ENCODE data around the gene SLC15A5. TPM values are rescaled to one million over a fixed set of nuclear protein-coding genes. Genes with fewer than 3 reads are reported as not detected.

The SLC15A5 gene, protein sequence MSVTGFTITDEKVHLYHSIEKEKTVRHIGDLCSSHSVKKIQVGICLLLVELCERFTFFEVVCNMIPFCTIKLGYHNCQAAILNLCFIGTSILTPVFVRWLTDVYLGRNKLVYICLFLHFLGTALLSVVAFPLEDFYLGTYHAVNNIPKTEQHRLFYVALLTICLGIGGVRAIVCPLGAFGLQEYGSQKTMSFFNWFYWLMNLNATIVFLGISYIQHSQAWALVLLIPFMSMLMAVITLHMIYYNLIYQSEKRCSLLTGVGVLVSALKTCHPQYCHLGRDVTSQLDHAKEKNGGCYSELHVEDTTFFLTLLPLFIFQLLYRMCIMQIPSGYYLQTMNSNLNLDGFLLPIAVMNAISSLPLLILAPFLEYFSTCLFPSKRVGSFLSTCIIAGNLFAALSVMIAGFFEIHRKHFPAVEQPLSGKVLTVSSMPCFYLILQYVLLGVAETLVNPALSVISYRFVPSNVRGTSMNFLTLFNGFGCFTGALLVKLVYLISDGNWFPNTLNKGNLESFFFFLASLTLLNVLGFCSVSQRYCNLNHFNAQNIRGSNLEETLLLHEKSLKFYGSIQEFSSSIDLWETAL
- not detected for polyA plus RNA-seq (2013, experiment 1 of 2)
- polyA plus RNA-seq (2013, experiment 2 of 2) = not detected

- no peak within 1 kb of the TSS for H2BK15ac ChIP-seq (ENCODE audit: low read length)
- no peak for DNase-seq (ENCODE audit: low spot score)
- no peaks in the 10 kb centered on the region for H3K79me1 ChIP-seq (ENCODE audit: low read depth, low read length)
- H4K91ac ChIP-seq (ENCODE audit: low read depth, low read length, poor library complexity) = no peak within 1 kb of the TSS
- H3K27ac ChIP-seq (replicated peaks; ENCODE audit: low read length) = no peak within 1 kb of the TSS
- no peak within 1 kb of the TSS for H3K18ac ChIP-seq (ENCODE audit: low read length)
- H3K4me1 ChIP-seq (ENCODE audit: control insufficient read depth in 2 of 2, insufficient read depth in 1 of 2, low read depth in 1 of 2, low read length in 2 of 2) = no peaks in the 10 kb centered on the region
- H2BK5ac ChIP-seq (ENCODE audit: low read length) = no peak within 1 kb of the TSS
- H3K36me3 ChIP-seq (replicated peaks in 1 of 2; ENCODE audit: control insufficient read depth in 2 of 2, insufficient read depth in 2 of 2, low read length in 2 of 2) = no peaks in the 10 kb centered on the region
- no peak within 1 kb of the TSS for H4K8ac ChIP-seq (ENCODE audit: low read depth, low read length)
- H3K14ac ChIP-seq (ENCODE audit: low read length) = no peak within 1 kb of the TSS
- H2AK5ac ChIP-seq (ENCODE audit: low read depth, low read length) = no peak within 1 kb of the TSS
- no peak within 1 kb of the TSS for H2BK120ac ChIP-seq (ENCODE audit: low read depth, low read length)
- no peaks in the 10 kb centered on the region for H3K27me3 ChIP-seq (ENCODE audit: control insufficient read depth in 3 of 3, insufficient read depth in 3 of 3, low read depth in 1 of 3, low read length in 3 of 3)
- no peak within 1 kb of the TSS for H2BK12ac ChIP-seq (ENCODE audit: low read length)
- no CpG with 5 or more reads among the region's 5 CpGs for WGBS, 2 donors (ENCODE audit: extremely low coverage in 2 of 2, insufficient read length in 2 of 2, insufficient replicate concordance in 1 of 2)
- no peak within 1 kb of the TSS for H3K4me2 ChIP-seq (ENCODE audit: insufficient read depth, low read length, poor library complexity, severe bottlenecking)
- H3K9ac ChIP-seq (ENCODE audit: low read depth, low read length, poor library complexity) = no peak within 1 kb of the TSS
- H3K4me3 ChIP-seq (ENCODE audit: low read length in 2 of 2) = no peak within 1 kb of the TSS
- no peaks in the 10 kb centered on the region for H3K9me3 ChIP-seq (replicated peaks in 1 of 2; ENCODE audit: control insufficient read depth in 2 of 2, insufficient read depth in 1 of 2, low read depth in 1 of 2, low read length in 2 of 2)
- H3K4ac ChIP-seq (ENCODE audit: low read length) = no peak within 1 kb of the TSS
- no peak within 1 kb of the TSS for H3K23ac ChIP-seq (ENCODE audit: low read depth, low read length, poor library complexity)
- no peak within 1 kb of the TSS for H2AFZ ChIP-seq (ENCODE audit: low read length)
Observed at GRCh38 chr12:16277585-16277984, at the start of gene SLC15A5. Gene SLC15A5, minus strand, starts transcription at chr12:16277685. Its CDS starts 0 bp downstream, at chr12:16277685.

- no peak overlapping the region for H2BK15ac ChIP-seq (ENCODE audit: low read length)
- no peak overlapping the region for H2AK5ac ChIP-seq (ENCODE audit: low read depth, low read length)
- no peak overlapping the region for H3K4ac ChIP-seq (ENCODE audit: low read length)
- DNase-seq (ENCODE audit: low spot score) = no peak
- no peaks in the 10 kb centered on the region for H3K9me3 ChIP-seq (replicated peaks in 1 of 2; ENCODE audit: control insufficient read depth in 2 of 2, insufficient read depth in 1 of 2, low read depth in 1 of 2, low read length in 2 of 2)
- H2BK5ac ChIP-seq (ENCODE audit: low read length) = no peak overlapping the region
- WGBS, 2 donors (ENCODE audit: extremely low coverage in 2 of 2, insufficient read length in 2 of 2, insufficient replicate concordance in 1 of 2) = no CpG with 5 or more reads among the region's 3 CpGs
- no peak overlapping the region for H3K18ac ChIP-seq (ENCODE audit: low read length)
- no peak overlapping the region for H2BK12ac ChIP-seq (ENCODE audit: low read length)
- no peak overlapping the region for H3K27ac ChIP-seq (replicated peaks; ENCODE audit: low read length)
- H3K4me1 ChIP-seq (ENCODE audit: control insufficient read depth in 2 of 2, insufficient read depth in 1 of 2, low read depth in 1 of 2, low read length in 2 of 2) = no peaks in the 10 kb centered on the region
- no peak overlapping the region for H2AFZ ChIP-seq (ENCODE audit: low read length)
- no peak overlapping the region for H2BK120ac ChIP-seq (ENCODE audit: low read depth, low read length)
- no peaks in the 10 kb centered on the region for H3K27me3 ChIP-seq (ENCODE audit: control insufficient read depth in 3 of 3, insufficient read depth in 3 of 3, low read depth in 1 of 3, low read length in 3 of 3)
- no peaks in the 10 kb centered on the region for H3K79me1 ChIP-seq (ENCODE audit: low read depth, low read length)
- H4K91ac ChIP-seq (ENCODE audit: low read depth, low read length, poor library complexity) = no peak overlapping the region
- no peak overlapping the region for H3K4me3 ChIP-seq (ENCODE audit: low read length in 2 of 2)
- H4K8ac ChIP-seq (ENCODE audit: low read depth, low read length) = no peak overlapping the region
- no peak overlapping the region for H3K4me2 ChIP-seq (ENCODE audit: insufficient read depth, low read length, poor library complexity, severe bottlenecking)
- H3K14ac ChIP-seq (ENCODE audit: low read length) = no peak overlapping the region
- H3K9ac ChIP-seq (ENCODE audit: low read depth, low read length, poor library complexity) = no peak overlapping the region
- H3K23ac ChIP-seq (ENCODE audit: low read depth, low read length, poor library complexity) = no peak overlapping the region
- H3K36me3 ChIP-seq (replicated peaks in 1 of 2; ENCODE audit: control insufficient read depth in 2 of 2, insufficient read depth in 2 of 2, low read length in 2 of 2) = no peaks in the 10 kb centered on the region
Observed at GRCh38 chr12:16325426-16325825, 47.9 kb upstream of the SLC15A5 start.

DNA sequence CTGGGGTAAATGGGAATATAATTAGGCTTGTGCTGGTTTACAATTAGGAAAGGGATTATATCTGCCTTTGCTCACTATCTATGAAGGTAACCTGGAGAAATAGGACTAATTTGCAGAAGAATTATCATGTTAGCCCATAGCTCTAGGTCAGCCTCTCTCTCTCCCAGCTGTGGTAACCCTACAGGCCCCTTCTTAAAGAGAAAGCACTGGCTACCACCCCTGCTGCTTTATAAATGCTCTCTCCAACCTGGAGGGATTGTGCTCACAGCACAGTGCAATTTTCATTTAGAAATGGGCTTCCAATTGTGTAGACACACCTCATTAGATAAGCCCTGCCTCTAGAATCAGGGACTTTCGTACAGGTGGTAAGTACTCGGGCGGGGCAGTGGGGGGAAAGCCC lies 47.3 kb upstream of the SLC15A5 start:
- no peak overlapping the region for H2BK120ac ChIP-seq (ENCODE audit: low read depth, low read length)
- peaks cover 0 to 1% of the 10 kb centered on the region in 2 donors for H3K9me3 ChIP-seq (replicated peaks in 1 of 2; ENCODE audit: control insufficient read depth in 2 of 2, insufficient read depth in 1 of 2, low read depth in 1 of 2, low read length in 2 of 2)
- no peak overlapping the region for H3K27ac ChIP-seq (replicated peaks; ENCODE audit: low read length)
- H3K27me3 ChIP-seq (ENCODE audit: control insufficient read depth in 3 of 3, insufficient read depth in 3 of 3, low read depth in 1 of 3, low read length in 3 of 3) = no peaks in the 10 kb centered on the region
- no peak overlapping the region for H2BK5ac ChIP-seq (ENCODE audit: low read length)
- H3K18ac ChIP-seq (ENCODE audit: low read length) = no peak overlapping the region
- H3K4ac ChIP-seq (ENCODE audit: low read length) = no peak overlapping the region
- no peak overlapping the region for H4K8ac ChIP-seq (ENCODE audit: low read depth, low read length)
- H2AFZ ChIP-seq (ENCODE audit: low read length) = no peak overlapping the region
- no peaks in the 10 kb centered on the region for H3K79me1 ChIP-seq (ENCODE audit: low read depth, low read length)
- H3K9ac ChIP-seq (ENCODE audit: low read depth, low read length, poor library complexity) = no peak overlapping the region
- no peak for DNase-seq (ENCODE audit: low spot score)
- H2AK5ac ChIP-seq (ENCODE audit: low read depth, low read length) = no peak overlapping the region
- no peak overlapping the region for H3K23ac ChIP-seq (ENCODE audit: low read depth, low read length, poor library complexity)
- no peak overlapping the region for H2BK12ac ChIP-seq (ENCODE audit: low read length)
- H2BK15ac ChIP-seq (ENCODE audit: low read length) = no peak overlapping the region
- H3K14ac ChIP-seq (ENCODE audit: low read length) = peak overlapping the region; percentile 31
- H4K91ac ChIP-seq (ENCODE audit: low read depth, low read length, poor library complexity) = no peak overlapping the region
- no peaks in the 10 kb centered on the region for H3K4me1 ChIP-seq (ENCODE audit: control insufficient read depth in 2 of 2, insufficient read depth in 1 of 2, low read depth in 1 of 2, low read length in 2 of 2)
- H3K4me3 ChIP-seq (ENCODE audit: low read length in 2 of 2) = no peak overlapping the region
- no CpG with 5 or more reads among the region's 3 CpGs for WGBS, 2 donors (ENCODE audit: extremely low coverage in 2 of 2, insufficient read length in 2 of 2, insufficient replicate concordance in 1 of 2)
- no peaks in the 10 kb centered on the region for H3K36me3 ChIP-seq (replicated peaks in 1 of 2; ENCODE audit: control insufficient read depth in 2 of 2, insufficient read depth in 2 of 2, low read length in 2 of 2)
- H3K4me2 ChIP-seq (ENCODE audit: insufficient read depth, low read length, poor library complexity, severe bottlenecking) = no peak overlapping the region

- Histone ChIP-seq H3K18ac (ENCODE audit: low read length) (no peak overlapping the region), H2AK5ac (ENCODE audit: low read depth, low read length) (no peak overlapping the region), H3K27me3 (ENCODE audit: control insufficient read depth in 3 of 3, insufficient read depth in 3 of 3, low read depth in 1 of 3, low read length in 3 of 3) (no peaks in the 10 kb centered on the region), H2BK5ac (ENCODE audit: low read length) (no peak overlapping the region), H3K14ac (ENCODE audit: low read length) (no peak overlapping the region), H3K9ac (ENCODE audit: low read depth, low read length, poor library complexity) (no peak overlapping the region), H3K9me3 (replicated peaks in 1 of 2; ENCODE audit: control insufficient read depth in 2 of 2, insufficient read depth in 1 of 2, low read depth in 1 of 2, low read length in 2 of 2) (peaks cover 0 to 2% of the 10 kb centered on the region in 2 donors), H3K4me1 (ENCODE audit: control insufficient read depth in 2 of 2, insufficient read depth in 1 of 2, low read depth in 1 of 2, low read length in 2 of 2) (no peaks in the 10 kb centered on the region), H3K23ac (ENCODE audit: low read depth, low read length, poor library complexity) (no peak overlapping the region), H3K79me1 (ENCODE audit: low read depth, low read length) (no peaks in the 10 kb centered on the region), H3K27ac (replicated peaks; ENCODE audit: low read length) (no peak overlapping the region), H4K8ac (ENCODE audit: low read depth, low read length) (no peak overlapping the region), H3K4ac (ENCODE audit: low read length) (no peak overlapping the region), H3K4me2 (ENCODE audit: insufficient read depth, low read length, poor library complexity, severe bottlenecking) (no peak overlapping the region), H4K91ac (ENCODE audit: low read depth, low read length, poor library complexity) (no peak overlapping the region), H2BK120ac (ENCODE audit: low read depth, low read length) (no peak overlapping the region), H2BK15ac (ENCODE audit: low read length) (no peak overlapping the region), H2AFZ (ENCODE audit: low read length) (no peak overlapping the region), H3K4me3 (ENCODE audit: low read length in 2 of 2) (no peak overlapping the region), H3K36me3 (replicated peaks in 1 of 2; ENCODE audit: control insufficient read depth in 2 of 2, insufficient read depth in 2 of 2, low read length in 2 of 2) (no peaks in the 10 kb centered on the region), H2BK12ac (ENCODE audit: low read length) (no peak overlapping the region)
- WGBS, 2 donors (ENCODE audit: extremely low coverage in 2 of 2, insufficient read length in 2 of 2, insufficient replicate concordance in 1 of 2) = no CpG with 5 or more reads among the region's 5 CpGs
- DNase-seq (ENCODE audit: low spot score) = no peak
Observed at GRCh38 chr12:16324272-16324671, 46.8 kb upstream of the SLC15A5 start.

Measured in neuronal stem cell (in vitro differentiated cells).